Naive B cell (primary cell): ENCODE results near the gene CLASP1. TPM values are rescaled to one million over a fixed set of nuclear protein-coding genes. Genes with fewer than 3 reads are reported as not detected.
"Not testable (repeated sequence)": the region's sequence is repeated elsewhere in the genome, so short reads cannot be mapped to it uniquely, and the experiment has no call there.

Experiments
- ATAC-seq, 2 donors: fragments of 150-1000 bp; cut with Tn5 transposase; 2 replicates each; pipeline ENCODE4 v1.10.0; 2021; ENCODE audit warnings: low read depth in 2 of 2, mild to moderate bottlenecking in 2 of 2, moderate library complexity in 2 of 2
- DNase-seq: peaks from one replicate; pipeline ENCODE4 v3.0.0; 2022
- H3K27ac Mint-ChIP-seq, 6 donors: one replicate each; pipeline ENCODE4 v1.8.0; 2020 to 2022; ENCODE audit warnings: mild to moderate bottlenecking in 6 of 6, mixed read lengths in 6 of 6, moderate library complexity in 5 of 6, inconsistent platforms in 2 of 6
- H3K27me3 Mint-ChIP-seq, 3 donors: one replicate each; pipeline ENCODE4 v1.8.0; 2021 to 2022; ENCODE audit warnings: mixed read lengths in 3 of 3, mild to moderate bottlenecking in 1 of 3
- H3K36me3 Mint-ChIP-seq, 2 donors: one replicate each; pipeline ENCODE4 v1.8.0; 2020 to 2022; ENCODE audit warnings: mixed read lengths in 2 of 2, inconsistent platforms in 1 of 2, mild to moderate bottlenecking in 1 of 2
- H3K4me1 Mint-ChIP-seq, 3 donors: one replicate each; pipeline ENCODE4 v1.8.0; 2020 to 2022; ENCODE audit warnings: mixed read lengths in 3 of 3, inconsistent platforms in 1 of 3, mild to moderate bottlenecking in 1 of 3, moderate library complexity in 1 of 3
- H3K4me3 Mint-ChIP-seq, 8 donors: one replicate each; pipeline ENCODE4 v1.8.0; 2020 to 2022; ENCODE audit warnings: mild to moderate bottlenecking in 8 of 8, mixed read lengths in 8 of 8, moderate library complexity in 8 of 8, inconsistent platforms in 2 of 8
- H3K9me3 Mint-ChIP-seq, 7 donors: one replicate each; pipeline ENCODE4 v1.8.0; 2020 to 2022; ENCODE audit warnings: mixed read lengths in 7 of 7, mild to moderate bottlenecking in 5 of 7, inconsistent platforms in 2 of 7, moderate library complexity in 1 of 7
- polyA plus RNA-seq, 6 donors: library from polyadenylated mRNA; unstranded; fragments of 300-500 nt; fragmentation: Illumina TruSeq; gene quantifications; one replicate each; pipeline ENCODE4 v1.2.3, GENCODE V29; 2021; ENCODE audit warnings: low read depth in 6 of 6

The CLASP1 gene
- polyA plus RNA-seq, 6 donors from 2014 or later = 4.6 to 24.1 (median 13.5) TPM

GRCh38 chr2:121489911-121490583 lies 159.2 kb downstream of the CLASP1 start:
- Mint-ChIP-seq H3K4me3 (no peak overlapping the region), H3K9me3 (no peaks in the 10 kb centered on the region), H3K4me1 (peaks cover 10 to 31% (median 28%) of the 10 kb centered on the region in 3 donors), H3K36me3 (peaks cover 11 to 15% of the 10 kb centered on the region in 2 donors), H3K27me3 (no peaks in the 10 kb centered on the region), H3K27ac (peak overlapping the region in 1 of 6 donors; percentile 53)
- no peak for ATAC-seq
- DNase-seq = no peak

- Mint-ChIP-seq H3K4me3 (no peak overlapping the region), H3K27me3 (no peaks in the 10 kb centered on the region), H3K4me1 (peaks cover 16 to 38% (median 34%) of the 10 kb centered on the region in 3 donors), H3K36me3 (peaks cover 10 to 13% of the 10 kb centered on the region in 2 donors), H3K9me3 (no peaks in the 10 kb centered on the region), H3K27ac (peak overlapping the region in 1 of 6 donors; percentile 85)
- DNase-seq (no peak), ATAC-seq (no peak)
Measured at GRCh38 chr2:121489284-121489683, 160.0 kb downstream of the CLASP1 start.

- DNase-seq (no peak), ATAC-seq (no peak)
- no peaks in the 10 kb centered on the region for H3K27me3 Mint-ChIP-seq
- peaks cover 16 to 27% (median 23%) of the 10 kb centered on the region in 3 donors for H3K4me1 Mint-ChIP-seq
- H3K36me3 Mint-ChIP-seq = no peaks in the 10 kb centered on the region
- H3K27ac Mint-ChIP-seq = peak overlapping the region in 1 of 6 donors; percentile 11
- H3K9me3 Mint-ChIP-seq = no peaks in the 10 kb centered on the region
- H3K4me3 Mint-ChIP-seq = no peak overlapping the region
Measured at GRCh38 chr2:121486191-121486790, 163.0 kb downstream of the CLASP1 start.

GRCh38 chr2:121485039-121485438 lies 164.2 kb downstream of the CLASP1 start:
- Mint-ChIP-seq H3K36me3 (no peaks in the 10 kb centered on the region), H3K9me3 (no peaks in the 10 kb centered on the region), H3K4me1 (peaks cover 21 to 28% (median 23%) of the 10 kb centered on the region in 3 donors), H3K27me3 (no peaks in the 10 kb centered on the region), H3K27ac (peak overlapping the region in 4 of 6 donors; percentile 22 to 89 (median 54)), H3K4me3 (no peak overlapping the region)
- ATAC-seq (no peak), DNase-seq (no peak)

GRCh38 chr2:121483846-121484245 lies 165.4 kb downstream of the CLASP1 start:
- no peaks in the 10 kb centered on the region for H3K9me3 Mint-ChIP-seq
- no peak for DNase-seq
- H3K36me3 Mint-ChIP-seq = no peaks in the 10 kb centered on the region
- ATAC-seq = no peak
- H3K4me1 Mint-ChIP-seq = peaks cover 26 to 31% (median 29%) of the 10 kb centered on the region in 3 donors
- no peaks in the 10 kb centered on the region for H3K27me3 Mint-ChIP-seq
- no peak overlapping the region for H3K4me3 Mint-ChIP-seq
- H3K27ac Mint-ChIP-seq = peak overlapping the region in 2 of 6 donors; percentile 21 to 55

GRCh38 chr2:121483021-121483420 lies 166.2 kb downstream of the CLASP1 start:
- DNase-seq = no peak
- no peak for ATAC-seq
- H3K27ac Mint-ChIP-seq = peak overlapping the region in 1 of 6 donors; percentile 4

GRCh38 chr2:121480826-121481225 lies 168.4 kb downstream of the CLASP1 start:
- Mint-ChIP-seq H3K27me3 (no peaks in the 10 kb centered on the region), H3K4me1 (peaks cover 33 to 36% (median 33%) of the 10 kb centered on the region in 3 donors), H3K27ac (peak overlapping the region in 1 of 6 donors; percentile 84)

More at GRCh38 chr2:121483021-121483420, 166.2 kb downstream of the CLASP1 start:
- Mint-ChIP-seq H3K27me3 (no peaks in the 10 kb centered on the region), H3K9me3 (no peaks in the 10 kb centered on the region), H3K4me1 (peaks cover 30 to 33% (median 30%) of the 10 kb centered on the region in 3 donors), H3K36me3 (no peaks in the 10 kb centered on the region), H3K4me3 (no peak overlapping the region)

GRCh38 chr2:121479882-121480522 lies 169.3 kb downstream of the CLASP1 start:
- H3K36me3 Mint-ChIP-seq = no peaks in the 10 kb centered on the region
- no peaks in the 10 kb centered on the region for H3K9me3 Mint-ChIP-seq
- no peak for DNase-seq
- peak overlapping the region in 2 of 6 donors; percentile 60 to 79 for H3K27ac Mint-ChIP-seq
- peaks cover 26 to 37% (median 30%) of the 10 kb centered on the region in 3 donors for H3K4me1 Mint-ChIP-seq
- no peak for ATAC-seq
- H3K27me3 Mint-ChIP-seq = no peaks in the 10 kb centered on the region
- H3K4me3 Mint-ChIP-seq = no peak overlapping the region

More at GRCh38 chr2:121480826-121481225, 168.4 kb downstream of the CLASP1 start:
- ATAC-seq (no peak), DNase-seq (no peak)
- H3K36me3 Mint-ChIP-seq = no peaks in the 10 kb centered on the region
- H3K4me3 Mint-ChIP-seq = peak overlapping the region in 1 of 8 donors; percentile 10
- H3K9me3 Mint-ChIP-seq = no peaks in the 10 kb centered on the region

- Mint-ChIP-seq H3K4me1 (peaks cover 19 to 34% (median 21%) of the 10 kb centered on the region in 3 donors), H3K27ac (peak overlapping the region in 1 of 6 donors; percentile 87), H3K27me3 (no peaks in the 10 kb centered on the region), H3K36me3 (no peaks in the 10 kb centered on the region), H3K9me3 (no peaks in the 10 kb centered on the region), H3K4me3 (no peak overlapping the region)
- DNase-seq (no peak), ATAC-seq (no peak)
Measured at GRCh38 chr2:121478996-121479745, 170.1 kb downstream of the CLASP1 start.

GRCh38 chr2:121478358-121478995 lies 170.8 kb downstream of the CLASP1 start:
- not testable (repeated sequence) for H3K27me3 Mint-ChIP-seq, H3K27ac Mint-ChIP-seq, H3K4me3 Mint-ChIP-seq, DNase-seq, ATAC-seq, H3K9me3 Mint-ChIP-seq, H3K36me3 Mint-ChIP-seq
- H3K4me1 Mint-ChIP-seq = peaks cover 17 to 30% (median 17%) of the 10 kb centered on the region in 3 donors

- DNase-seq (no peak), ATAC-seq (no peak)
- Mint-ChIP-seq H3K27me3 (no peaks in the 10 kb centered on the region), H3K9me3 (no peaks in the 10 kb centered on the region), H3K4me3 (no peak overlapping the region), H3K36me3 (no peaks in the 10 kb centered on the region), H3K27ac (peak overlapping the region in 1 of 6 donors; percentile 4), H3K4me1 (peaks cover 17 to 30% (median 20%) of the 10 kb centered on the region in 3 donors)
Measured at GRCh38 chr2:121476684-121477083, 172.6 kb downstream of the CLASP1 start.

- Mint-ChIP-seq H3K9me3 (no peaks in the 10 kb centered on the region), H3K27me3 (no peaks in the 10 kb centered on the region), H3K4me1 (peaks cover 17 to 29% (median 20%) of the 10 kb centered on the region in 3 donors), H3K27ac (peak overlapping the region in 4 of 6 donors; percentile 14 to 91 (median 47)), H3K4me3 (no peak overlapping the region), H3K36me3 (no peaks in the 10 kb centered on the region)
- DNase-seq (no peak), ATAC-seq (no peak)
Measured at GRCh38 chr2:121475811-121476571, 173.3 kb downstream of the CLASP1 start.
